H9 (cell line): ENCODE measurements around the gene ATG7. TPM values are rescaled to one million over a fixed set of nuclear protein-coding genes. Genes with fewer than 3 reads are reported as not detected.
"Not testable (repeated sequence)": the region's sequence is repeated elsewhere in the genome, so short reads cannot be mapped to it uniquely, and the experiment has no call there.

Source experiments
- DNase-seq: peaks from one replicate; pipeline ENCODE4 v3.0.0-alpha.2; 2017
- H2AFZ ChIP-seq: one replicate; pipeline ENCODE4 v1.6.1; 2013; ENCODE audit warnings: mild to moderate bottlenecking, low read length, control low read depth, moderate library complexity
- H2AK5ac ChIP-seq: 2 replicates; pipeline ENCODE4 v1.6.1; 2013; ENCODE audit warnings: low read length, control low read depth, mixed read lengths; ENCODE audit not compliant: insufficient read length
- H2BK120ac ChIP-seq: one replicate; pipeline ENCODE4 v1.6.1; 2013; ENCODE audit warnings: low read depth, mild to moderate bottlenecking, low read length, control low read depth, inconsistent platforms; ENCODE audit not compliant: poor library complexity, severe bottlenecking
- H2BK12ac ChIP-seq: 2 replicates; pipeline ENCODE4 v1.6.1; 2013; ENCODE audit warnings: low read length, control low read depth, mixed read lengths, low read depth; ENCODE audit not compliant: insufficient read length
- H2BK15ac ChIP-seq: 2 replicates; pipeline ENCODE4 v1.6.1; 2013; ENCODE audit warnings: low read depth, low read length, control low read depth
- H2BK20ac ChIP-seq: one replicate; pipeline ENCODE4 v1.6.1; 2013; ENCODE audit warnings: low read depth, mild to moderate bottlenecking, low read length, control low read depth, inconsistent platforms; ENCODE audit not compliant: poor library complexity, severe bottlenecking
- H2BK5ac ChIP-seq: 2 replicates; pipeline ENCODE4 v1.6.1; 2013; ENCODE audit warnings: low read length, control low read depth, mixed read lengths; ENCODE audit not compliant: insufficient read length
- H3K14ac ChIP-seq: 2 replicates; pipeline ENCODE4 v1.6.1; 2013; ENCODE audit warnings: low read length, control low read depth; ENCODE audit not compliant: insufficient read depth
- H3K18ac ChIP-seq: 2 replicates; pipeline ENCODE4 v1.6.1; 2013; ENCODE audit warnings: low read depth, mild to moderate bottlenecking, mixed read lengths, low read length, control low read depth; ENCODE audit not compliant: insufficient read length
- H3K23ac ChIP-seq: 2 replicates; pipeline ENCODE4 v1.6.1; 2013; ENCODE audit warnings: low read length, control low read depth, mixed read lengths, low read depth; ENCODE audit not compliant: insufficient read length
- H3K23me2 ChIP-seq: 2 replicates; pipeline ENCODE4 v1.6.1; 2013; ENCODE audit warnings: low read depth, mild to moderate bottlenecking, mixed read lengths, low read length, control low read depth; ENCODE audit not compliant: insufficient read length, poor library complexity, severe bottlenecking
- H3K27ac ChIP-seq: 2 replicates; pipeline ENCODE4 v1.5.1; 2013; ENCODE audit warnings: low read length, control low read depth, mixed read lengths, low read depth; ENCODE audit not compliant: insufficient read length
- H3K27me3 ChIP-seq: 2 replicates; pipeline ENCODE4 v1.6.1; 2013; ENCODE audit warnings: low read length, control low read depth, inconsistent platforms; ENCODE audit not compliant: insufficient read depth
- H3K4ac ChIP-seq: 2 replicates; pipeline ENCODE4 v1.6.1; 2013; ENCODE audit warnings: low read depth, mild to moderate bottlenecking, control low read depth, inconsistent platforms, low read length, moderate library complexity
- H3K4me1 ChIP-seq: 2 replicates; pipeline ENCODE4 v1.6.1; 2013; ENCODE audit warnings: low read length, control low read depth, inconsistent platforms; ENCODE audit not compliant: insufficient read depth
- H3K4me2 ChIP-seq: 2 replicates; pipeline ENCODE4 v1.6.1; 2013; ENCODE audit warnings: low read length, control low read depth, mixed read lengths; ENCODE audit not compliant: insufficient read length, insufficient read depth
- H3K56ac ChIP-seq: 2 replicates; pipeline ENCODE4 v1.6.1; 2013; ENCODE audit warnings: low read depth, mild to moderate bottlenecking, mixed read lengths, low read length, control low read depth; ENCODE audit not compliant: insufficient read length
- H3K79me1 ChIP-seq: 2 replicates; pipeline ENCODE4 v1.6.1; 2013; ENCODE audit warnings: low read depth, mild to moderate bottlenecking, moderate library complexity, low read length, control low read depth, inconsistent platforms; ENCODE audit not compliant: insufficient read depth, poor library complexity, severe bottlenecking
- H3K79me2 ChIP-seq: 2 replicates; pipeline ENCODE4 v1.6.1; 2013; ENCODE audit warnings: low read length, control low read depth, inconsistent platforms; ENCODE audit not compliant: insufficient read depth
- H3K9ac ChIP-seq: 2 replicates; pipeline ENCODE4 v1.6.1; 2013; ENCODE audit warnings: low read length, control low read depth, mixed read lengths; ENCODE audit not compliant: insufficient read length; ENCODE audit errors: extremely low read depth
- H3K9me3 ChIP-seq: one replicate; pipeline ENCODE4 v1.6.1; 2013; ENCODE audit warnings: low read depth, low read length, inconsistent platforms; ENCODE audit not compliant: control insufficient read depth
- H3T11ph ChIP-seq: one replicate; pipeline ENCODE4 v1.6.1; 2013; ENCODE audit warnings: mild to moderate bottlenecking, low read length, control low read depth, inconsistent platforms
- H4K20me1 ChIP-seq: one replicate; pipeline ENCODE4 v1.6.1; 2013; ENCODE audit not compliant: control insufficient read depth, insufficient read length, insufficient read depth
- H4K5ac ChIP-seq: 2 replicates; pipeline ENCODE4 v1.6.1; 2013; ENCODE audit warnings: low read depth, mild to moderate bottlenecking, mixed read lengths, low read length, control low read depth; ENCODE audit not compliant: insufficient read length
- H4K8ac ChIP-seq: replicated peaks from 2 replicates; pipeline ENCODE4 v1.6.1; 2013; ENCODE audit warnings: low read length, control low read depth, mixed read lengths, low read depth; ENCODE audit not compliant: insufficient read length
- H4K91ac ChIP-seq: 2 replicates; pipeline ENCODE4 v1.6.1; 2013; ENCODE audit warnings: low read depth, mild to moderate bottlenecking, moderate library complexity, mixed read lengths, low read length, control low read depth; ENCODE audit not compliant: insufficient read length
- H3K27ac Mint-ChIP-seq, 3 experiments: 2 replicates in 2 of 3; 3 replicates in 1 of 3; pipeline ENCODE4 v1.8.0; 2020 to 2021; ENCODE audit warnings: mixed read lengths in 3 of 3, mild to moderate bottlenecking in 1 of 3, moderate library complexity in 1 of 3
- H3K27me3 Mint-ChIP-seq: 2 replicates; pipeline ENCODE4 v1.8.0; 2021; ENCODE audit warnings: low read depth, mild to moderate bottlenecking, moderate library complexity, mixed read lengths
- H3K36me3 Mint-ChIP-seq, 3 experiments: 2 replicates in 2 of 3; 3 replicates in 1 of 3; pipeline ENCODE4 v1.8.0; 2020 to 2021; ENCODE audit warnings: low read depth in 3 of 3, mixed read lengths in 3 of 3; ENCODE audit not compliant: insufficient read depth in 1 of 3
- H3K4me1 Mint-ChIP-seq, 2 experiments: 2 replicates each; pipeline ENCODE4 v1.8.0; 2020; ENCODE audit warnings: mixed read lengths in 2 of 2
- H3K4me3 Mint-ChIP-seq, 2 experiments: 2 replicates in 1 of 2; 3 replicates in 1 of 2; pipeline ENCODE4 v1.8.0; 2020 to 2021; ENCODE audit warnings: mild to moderate bottlenecking in 2 of 2, mixed read lengths in 2 of 2, moderate library complexity in 1 of 2
- H3K9me3 Mint-ChIP-seq, 2 experiments: 2 replicates in 1 of 2; 3 replicates in 1 of 2; pipeline ENCODE4 v1.8.0; 2020; ENCODE audit warnings: mild to moderate bottlenecking in 2 of 2, mixed read lengths in 2 of 2, moderate library complexity in 1 of 2
- WGBS: extraction: QIAGEN DNeasy Blood & Tissue Kit; methylation state at CpG from one replicate; pipeline ENCODE4 v1.1.7; 2013; ENCODE audit warnings: missing lambda C conversion rate, low lambda C conversion rate, mixed read lengths; ENCODE audit not compliant: insufficient read length; ENCODE audit errors: extremely low coverage; 5-methylcytosine and 5-hydroxymethylcytosine counted together
- total RNA-seq: library from RNA; stranded (reverse); gene quantifications from 2 replicates; pipeline ENCODE4 v1.2.1, GENCODE V29; 2021
- TF ChIP-seq, protein P1 (sequence below): fragments of 200-600 bp; sonication (generic); conservative IDR thresholded peaks from 3 replicates; pipeline ENCODE4 v1.8.0; 2021; ENCODE audit warnings: antibody characterized with exemption, mild to moderate bottlenecking

The ATG7 gene
- total RNA-seq, 1 experiment from 2014 or later: 17.9 TPM

DNA sequence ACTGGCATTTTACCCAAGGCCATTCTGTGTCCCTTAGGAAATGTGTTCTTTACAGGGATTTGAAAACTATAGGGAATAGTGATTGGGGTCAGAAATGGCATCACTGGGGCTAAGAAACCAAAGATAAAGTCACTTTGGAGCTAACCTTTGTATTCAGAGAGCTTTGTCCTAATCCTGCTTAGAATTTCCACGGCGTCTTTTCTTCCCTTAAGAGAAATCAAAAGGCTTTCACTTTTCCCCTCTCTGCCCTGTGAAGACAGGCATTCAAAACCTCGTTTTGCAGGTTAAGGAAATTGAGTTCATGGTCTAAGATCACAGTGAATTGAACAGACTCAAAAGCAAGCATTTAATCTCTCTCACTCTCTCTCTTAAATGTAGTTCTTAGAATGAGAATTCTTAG is 189.0 kb downstream of the ATG7 start:
- Histone ChIP-seq H2BK120ac (no peak overlapping the region), H3T11ph (no peak overlapping the region), H4K91ac (no peak overlapping the region), H3K4ac (no peak overlapping the region), H3K56ac (no peak overlapping the region), H2BK5ac (no peak overlapping the region), H3K27ac (no peak overlapping the region), H4K5ac (no peak overlapping the region), H4K20me1 (no peaks in the 10 kb centered on the region), H3K18ac (no peak overlapping the region), H4K8ac (no peak overlapping the region), H3K4me1 (no peaks in the 10 kb centered on the region), H3K14ac (no peak overlapping the region), H3K23me2 (no peaks in the 10 kb centered on the region), H3K9me3 (no peaks in the 10 kb centered on the region), H2BK20ac (no peak overlapping the region), H3K9ac (no peak overlapping the region), H3K79me2 (no peaks in the 10 kb centered on the region), H2AFZ (no peak overlapping the region), H2BK15ac (no peak overlapping the region), H3K4me2 (no peak overlapping the region), H3K27me3 (no peaks in the 10 kb centered on the region), H2BK12ac (no peak overlapping the region), H2AK5ac (no peak overlapping the region), H3K79me1 (no peaks in the 10 kb centered on the region), H3K23ac (no peak overlapping the region)
- Mint-ChIP-seq H3K27me3 (no peaks in the 10 kb centered on the region), H3K4me1 (peaks cover 7 to 13% of the 10 kb centered on the region in 2 experiments), H3K4me3 (no peak overlapping the region), H3K36me3 (no peaks in the 10 kb centered on the region), H3K9me3 (no peaks in the 10 kb centered on the region), H3K27ac (peak overlapping the region in 1 of 3 experiments; percentile 57; a peak in 2 of 7 replicates)
- TF ChIP-seq, protein P1, sequence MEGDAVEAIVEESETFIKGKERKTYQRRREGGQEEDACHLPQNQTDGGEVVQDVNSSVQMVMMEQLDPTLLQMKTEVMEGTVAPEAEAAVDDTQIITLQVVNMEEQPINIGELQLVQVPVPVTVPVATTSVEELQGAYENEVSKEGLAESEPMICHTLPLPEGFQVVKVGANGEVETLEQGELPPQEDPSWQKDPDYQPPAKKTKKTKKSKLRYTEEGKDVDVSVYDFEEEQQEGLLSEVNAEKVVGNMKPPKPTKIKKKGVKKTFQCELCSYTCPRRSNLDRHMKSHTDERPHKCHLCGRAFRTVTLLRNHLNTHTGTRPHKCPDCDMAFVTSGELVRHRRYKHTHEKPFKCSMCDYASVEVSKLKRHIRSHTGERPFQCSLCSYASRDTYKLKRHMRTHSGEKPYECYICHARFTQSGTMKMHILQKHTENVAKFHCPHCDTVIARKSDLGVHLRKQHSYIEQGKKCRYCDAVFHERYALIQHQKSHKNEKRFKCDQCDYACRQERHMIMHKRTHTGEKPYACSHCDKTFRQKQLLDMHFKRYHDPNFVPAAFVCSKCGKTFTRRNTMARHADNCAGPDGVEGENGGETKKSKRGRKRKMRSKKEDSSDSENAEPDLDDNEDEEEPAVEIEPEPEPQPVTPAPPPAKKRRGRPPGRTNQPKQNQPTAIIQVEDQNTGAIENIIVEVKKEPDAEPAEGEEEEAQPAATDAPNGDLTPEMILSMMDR: no peak
- DNase-seq: no peak
- no CpG with 5 or more reads among the region's 3 CpGs for WGBS

DNA sequence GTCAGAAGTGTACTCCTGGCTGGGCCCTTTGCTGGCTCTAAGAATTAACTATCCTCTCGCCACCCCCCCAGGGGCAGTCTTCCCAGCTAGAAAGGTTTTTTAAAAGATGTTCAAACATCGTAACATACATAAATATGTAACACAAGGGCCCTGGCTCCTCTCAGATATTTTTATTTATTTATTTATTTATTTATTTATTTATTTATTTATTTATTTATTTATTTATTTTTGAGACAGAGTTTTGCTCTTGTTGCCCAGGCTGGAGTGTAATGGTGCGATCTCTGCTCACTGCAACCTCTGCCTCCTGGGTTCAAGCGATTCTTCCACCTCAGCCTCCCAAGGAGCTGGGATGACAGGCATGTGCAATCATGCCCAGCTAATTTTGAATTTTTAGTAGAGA is 190.5 kb downstream of the ATG7 start:
- H4K91ac ChIP-seq, H2AK5ac ChIP-seq, H3K23ac ChIP-seq, H2BK12ac ChIP-seq, H3K79me2 ChIP-seq, H3K27ac ChIP-seq, H2BK120ac ChIP-seq, H2BK5ac ChIP-seq, H3K23me2 ChIP-seq, H3K4me3 Mint-ChIP-seq, H3K9me3 ChIP-seq, H3T11ph ChIP-seq, H3K9me3 Mint-ChIP-seq, H3K36me3 Mint-ChIP-seq, H4K5ac ChIP-seq, H2AFZ ChIP-seq, H3K27me3 ChIP-seq, H3K56ac ChIP-seq, H2BK20ac ChIP-seq, H4K20me1 ChIP-seq, H3K4ac ChIP-seq, H3K79me1 ChIP-seq, H3K14ac ChIP-seq, H2BK15ac ChIP-seq, DNase-seq, H4K8ac ChIP-seq, H3K27ac Mint-ChIP-seq, H3K4me2 ChIP-seq, H3K18ac ChIP-seq, H3K9ac ChIP-seq, H3K4me1 ChIP-seq, H3K27me3 Mint-ChIP-seq: not testable (repeated sequence)
- peaks cover 7 to 13% of the 10 kb centered on the region in 2 experiments for H3K4me1 Mint-ChIP-seq
- WGBS: no CpG with 5 or more reads among the region's 4 CpGs
